Mesothelial cell of epicardium (in vitro differentiated cells): ENCODE results near the gene KCTD10. TPM values are rescaled to one million over a fixed set of nuclear protein-coding genes. Genes with fewer than 3 reads are reported as not detected.
"Not testable (repeated sequence)": the region's sequence is repeated elsewhere in the genome, so short reads cannot be mapped to it uniquely, and the experiment has no call there.

Experiments
- DNase-seq, 2 experiments: peaks; one replicate each; pipeline ENCODE4 v3.0.0; 2021; ENCODE audit warnings: low spot score in 2 of 2; ENCODE audit not compliant: unreplicated experiment in 2 of 2
- H3K27ac Mint-ChIP-seq: 2 replicates; pipeline ENCODE4 v1.8.0; 2021; ENCODE audit warnings: mixed read lengths
- H3K27me3 Mint-ChIP-seq: 2 replicates; pipeline ENCODE4 v1.8.0; 2021; ENCODE audit warnings: low read depth, mixed read lengths
- H3K36me3 Mint-ChIP-seq: 2 replicates; pipeline ENCODE4 v1.8.0; 2021; ENCODE audit warnings: mixed read lengths
- H3K4me1 Mint-ChIP-seq: 2 replicates; pipeline ENCODE4 v1.8.0; 2021; ENCODE audit warnings: mixed read lengths
- H3K4me3 Mint-ChIP-seq: 2 replicates; pipeline ENCODE4 v1.8.0; 2021; ENCODE audit warnings: mild to moderate bottlenecking, moderate library complexity, mixed read lengths
- H3K9me3 Mint-ChIP-seq: 2 replicates; pipeline ENCODE4 v1.8.0; 2021; ENCODE audit warnings: mixed read lengths
- total RNA-seq: library from RNA; stranded (reverse); gene quantifications from 3 replicates; pipeline ENCODE4 v1.2.1, GENCODE V29; 2021
- TF ChIP-seq, protein P1 (sequence below): fragments of 200-600 bp; sonication (generic); IDR thresholded peaks from one replicate; pipeline ENCODE4 v1.5.0; 2021; ENCODE audit warnings: antibody characterized with exemption; ENCODE audit not compliant: unreplicated experiment

Gene KCTD10
- total RNA-seq, 1 donor from 2014 or later: 56.2 TPM

DNA sequence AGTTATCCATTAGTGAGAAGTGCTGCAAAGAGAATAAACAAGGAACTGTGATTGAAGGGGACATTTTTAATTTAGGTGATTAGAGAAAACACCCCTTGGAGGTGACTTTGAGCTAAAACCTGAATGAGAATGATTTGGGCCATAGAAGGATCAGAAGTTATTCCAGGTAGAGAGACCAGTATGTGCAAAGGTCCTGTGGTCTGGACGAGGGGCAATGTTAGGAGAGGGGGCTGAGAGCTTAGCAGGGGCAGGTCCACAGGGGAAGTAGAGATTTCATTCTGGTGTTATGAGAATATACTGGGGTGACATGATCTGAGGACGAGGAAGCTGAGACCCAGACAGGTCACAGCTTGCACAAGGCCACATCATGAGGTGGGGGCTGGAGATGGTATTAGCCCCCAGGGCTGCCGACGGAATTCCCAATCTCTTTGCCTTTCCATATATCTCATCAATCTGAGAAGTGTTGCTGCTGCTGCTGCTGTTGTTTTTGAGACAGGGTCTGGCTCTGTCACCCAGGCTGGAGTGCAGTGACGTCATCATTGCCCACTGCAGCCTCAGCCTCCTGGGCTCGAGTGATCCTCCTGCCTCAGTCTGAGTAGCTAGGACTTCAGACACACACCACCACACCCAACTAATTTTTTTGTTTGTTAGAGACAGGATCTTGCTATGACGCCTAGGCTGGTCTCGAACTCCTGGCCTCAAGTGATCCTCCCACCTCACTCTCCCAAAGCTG, 55.6 kb downstream of the KCTD10 start:
- DNase-seq: no peak
- Mint-ChIP-seq H3K27ac (peak overlapping the region; percentile 59), H3K4me1 (peaks cover 6% of the 10 kb centered on the region), H3K4me3 (no peak overlapping the region), H3K27me3 (peaks cover 3% of the 10 kb centered on the region), H3K36me3 (no peaks in the 10 kb centered on the region), H3K9me3 (no peaks in the 10 kb centered on the region)
- TF ChIP-seq, protein P1, sequence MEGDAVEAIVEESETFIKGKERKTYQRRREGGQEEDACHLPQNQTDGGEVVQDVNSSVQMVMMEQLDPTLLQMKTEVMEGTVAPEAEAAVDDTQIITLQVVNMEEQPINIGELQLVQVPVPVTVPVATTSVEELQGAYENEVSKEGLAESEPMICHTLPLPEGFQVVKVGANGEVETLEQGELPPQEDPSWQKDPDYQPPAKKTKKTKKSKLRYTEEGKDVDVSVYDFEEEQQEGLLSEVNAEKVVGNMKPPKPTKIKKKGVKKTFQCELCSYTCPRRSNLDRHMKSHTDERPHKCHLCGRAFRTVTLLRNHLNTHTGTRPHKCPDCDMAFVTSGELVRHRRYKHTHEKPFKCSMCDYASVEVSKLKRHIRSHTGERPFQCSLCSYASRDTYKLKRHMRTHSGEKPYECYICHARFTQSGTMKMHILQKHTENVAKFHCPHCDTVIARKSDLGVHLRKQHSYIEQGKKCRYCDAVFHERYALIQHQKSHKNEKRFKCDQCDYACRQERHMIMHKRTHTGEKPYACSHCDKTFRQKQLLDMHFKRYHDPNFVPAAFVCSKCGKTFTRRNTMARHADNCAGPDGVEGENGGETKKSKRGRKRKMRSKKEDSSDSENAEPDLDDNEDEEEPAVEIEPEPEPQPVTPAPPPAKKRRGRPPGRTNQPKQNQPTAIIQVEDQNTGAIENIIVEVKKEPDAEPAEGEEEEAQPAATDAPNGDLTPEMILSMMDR: no peak

DNA sequence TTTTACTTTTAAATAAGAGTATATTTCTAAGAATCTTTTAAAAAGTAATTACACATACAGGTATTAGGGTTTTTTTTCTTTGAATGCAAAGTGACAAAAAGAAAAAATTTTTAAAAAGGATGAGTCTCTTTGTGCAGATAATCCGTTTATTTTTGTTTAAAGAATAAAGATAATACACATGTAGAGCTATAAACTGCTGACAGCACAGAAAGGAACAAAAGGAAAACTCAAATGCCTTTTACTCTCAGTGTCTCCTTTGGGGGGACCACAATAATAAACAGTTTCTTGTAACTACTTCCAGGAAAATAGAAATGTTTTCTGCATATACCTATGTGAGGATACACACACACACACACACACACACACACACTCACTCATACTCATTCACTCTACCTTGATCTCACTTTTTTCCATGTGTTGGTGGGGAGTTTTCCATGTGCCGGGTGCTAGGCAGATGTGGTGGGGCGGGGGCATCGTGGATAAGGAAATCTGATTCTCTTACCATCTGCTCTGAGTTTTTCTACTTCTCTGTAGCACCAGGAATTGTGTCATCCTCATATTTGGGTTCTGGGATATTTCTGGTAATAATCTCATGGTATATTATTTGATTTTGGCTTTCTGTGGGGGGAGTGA, 58.1 kb downstream of the KCTD10 start:
- TF ChIP-seq, protein P1: no peak
- DNase-seq: no peak
- no peaks in the 10 kb centered on the region for H3K27me3 Mint-ChIP-seq
- H3K27ac Mint-ChIP-seq: no peak overlapping the region
- H3K4me3 Mint-ChIP-seq: no peak overlapping the region
- no peaks in the 10 kb centered on the region for H3K36me3 Mint-ChIP-seq
- H3K4me1 Mint-ChIP-seq: peaks cover 6% of the 10 kb centered on the region
- H3K9me3 Mint-ChIP-seq: no peaks in the 10 kb centered on the region

DNA sequence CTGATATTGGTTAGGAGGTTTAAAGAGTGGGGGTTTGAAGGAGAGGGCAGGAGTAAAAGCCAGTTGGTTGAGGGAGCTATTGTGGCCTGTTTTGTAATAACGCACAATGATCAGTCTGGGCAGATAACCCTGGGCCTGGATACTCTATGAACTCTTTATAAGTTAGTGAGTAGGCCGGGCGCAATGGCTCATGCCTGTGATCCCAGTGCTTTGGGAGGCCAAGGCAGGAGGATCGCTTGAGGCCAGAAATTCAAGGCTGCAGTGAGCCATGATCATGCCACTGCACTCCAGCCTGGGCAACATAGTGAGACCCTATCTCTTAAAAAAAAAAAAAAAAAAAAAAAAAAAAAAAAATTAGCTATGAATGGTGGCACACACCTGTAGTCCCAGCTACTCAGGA, 71.0 kb downstream of the KCTD10 start:
- not testable (repeated sequence) for H3K4me3 Mint-ChIP-seq, H3K4me1 Mint-ChIP-seq, H3K36me3 Mint-ChIP-seq, H3K9me3 Mint-ChIP-seq, DNase-seq, H3K27ac Mint-ChIP-seq
- peaks cover 47% of the 10 kb centered on the region for H3K27me3 Mint-ChIP-seq

GRCh38 chr12:109404841-109405240, 72.3 kb downstream of the KCTD10 start:
- H3K4me1 Mint-ChIP-seq, H3K9me3 Mint-ChIP-seq, DNase-seq, H3K4me3 Mint-ChIP-seq, H3K27ac Mint-ChIP-seq, H3K36me3 Mint-ChIP-seq: not testable (repeated sequence)
- H3K27me3 Mint-ChIP-seq: peaks cover 59% of the 10 kb centered on the region

Other genes with a start within 250 kb of the KCTD10 start
- gene FOXN4, start 168.0 kb downstream of the KCTD10 start, total RNA-seq: 0.11 TPM in 1 of 3 replicates, not detected in the others
- not detected in 3 replicates for gene MYO1H, start 129.4 kb downstream of the KCTD10 start, total RNA-seq
- 41.4 to 47.1 TPM (median 42.8 TPM) in 3 replicates for gene UBE3B, start 334 bp upstream of the KCTD10 start, total RNA-seq
- 24.3 to 26.4 TPM (median 26.2 TPM) in 3 replicates for gene MMAB, start 96.2 kb upstream of the KCTD10 start, total RNA-seq
- 17.3 to 19.6 TPM (median 18.0 TPM) in 3 replicates for gene MVK, start 96.5 kb upstream of the KCTD10 start, total RNA-seq
- gene FAM222A, start 236.5 kb upstream of the KCTD10 start, total RNA-seq: 1.1 to 1.9 TPM (median 1.6 TPM) in 3 replicates